ENCODE results near the gene VTA1.
"Not testable (repeated sequence)": the region's sequence is repeated elsewhere in the genome, so short reads cannot be mapped to it uniquely, and the experiment has no call there.

Gene VTA1

DNA sequence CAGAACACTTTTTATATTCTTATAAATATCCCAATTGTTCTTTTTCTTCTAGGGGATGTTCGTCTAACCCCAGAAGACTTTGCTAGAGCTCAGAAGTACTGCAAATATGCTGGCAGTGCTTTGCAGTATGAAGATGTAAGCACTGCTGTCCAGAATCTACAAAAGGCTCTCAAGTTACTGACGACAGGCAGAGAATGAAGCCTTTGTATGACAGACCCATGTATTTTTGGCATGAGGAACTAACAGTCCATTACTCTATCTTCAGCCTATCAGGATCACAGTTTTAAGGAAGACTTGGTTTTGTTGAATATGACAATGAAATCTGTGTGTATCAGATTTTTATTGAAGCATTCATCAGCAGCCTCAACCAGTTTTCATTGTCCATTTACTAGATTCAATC is 71.4 kb downstream of the VTA1 start:
- H3K4me3 ChIP-seq (replicated peaks; ENCODE audit: low read depth, low read length) = no peak overlapping the region
- no peak for DNase-seq (ENCODE audit: low read depth)
- TF ChIP-seq, protein P1, sequence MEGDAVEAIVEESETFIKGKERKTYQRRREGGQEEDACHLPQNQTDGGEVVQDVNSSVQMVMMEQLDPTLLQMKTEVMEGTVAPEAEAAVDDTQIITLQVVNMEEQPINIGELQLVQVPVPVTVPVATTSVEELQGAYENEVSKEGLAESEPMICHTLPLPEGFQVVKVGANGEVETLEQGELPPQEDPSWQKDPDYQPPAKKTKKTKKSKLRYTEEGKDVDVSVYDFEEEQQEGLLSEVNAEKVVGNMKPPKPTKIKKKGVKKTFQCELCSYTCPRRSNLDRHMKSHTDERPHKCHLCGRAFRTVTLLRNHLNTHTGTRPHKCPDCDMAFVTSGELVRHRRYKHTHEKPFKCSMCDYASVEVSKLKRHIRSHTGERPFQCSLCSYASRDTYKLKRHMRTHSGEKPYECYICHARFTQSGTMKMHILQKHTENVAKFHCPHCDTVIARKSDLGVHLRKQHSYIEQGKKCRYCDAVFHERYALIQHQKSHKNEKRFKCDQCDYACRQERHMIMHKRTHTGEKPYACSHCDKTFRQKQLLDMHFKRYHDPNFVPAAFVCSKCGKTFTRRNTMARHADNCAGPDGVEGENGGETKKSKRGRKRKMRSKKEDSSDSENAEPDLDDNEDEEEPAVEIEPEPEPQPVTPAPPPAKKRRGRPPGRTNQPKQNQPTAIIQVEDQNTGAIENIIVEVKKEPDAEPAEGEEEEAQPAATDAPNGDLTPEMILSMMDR (IDR thresholded peaks at IDR 0.05; ENCODE audit: low read length, missing control alignments) = no peak

DNA sequence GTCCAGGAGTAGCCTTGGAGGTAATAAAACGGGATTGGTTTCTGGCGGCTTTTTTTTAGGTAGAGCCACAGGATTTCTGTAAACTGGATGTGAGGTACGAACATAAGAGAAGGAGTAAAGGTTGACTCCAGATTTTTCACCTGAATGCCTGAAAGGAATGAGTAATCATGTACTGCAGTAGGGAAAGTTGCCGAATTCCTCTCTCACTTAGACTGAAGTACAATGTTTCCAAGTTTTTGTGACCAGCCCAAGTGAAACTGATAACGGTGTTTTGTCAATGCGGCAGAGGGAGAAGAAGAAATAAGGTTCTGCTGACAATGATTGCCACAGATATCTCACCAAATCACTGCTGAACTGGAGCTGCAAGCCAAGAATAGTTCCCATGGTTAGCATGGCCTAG is 75.0 kb downstream of the VTA1 start:
- no peak overlapping the region for H3K4me3 ChIP-seq (replicated peaks; ENCODE audit: low read depth, low read length)
- TF ChIP-seq, protein P1 (IDR thresholded peaks at IDR 0.05; ENCODE audit: low read length, missing control alignments) = no peak
- DNase-seq (ENCODE audit: low read depth) = no peak

DNA sequence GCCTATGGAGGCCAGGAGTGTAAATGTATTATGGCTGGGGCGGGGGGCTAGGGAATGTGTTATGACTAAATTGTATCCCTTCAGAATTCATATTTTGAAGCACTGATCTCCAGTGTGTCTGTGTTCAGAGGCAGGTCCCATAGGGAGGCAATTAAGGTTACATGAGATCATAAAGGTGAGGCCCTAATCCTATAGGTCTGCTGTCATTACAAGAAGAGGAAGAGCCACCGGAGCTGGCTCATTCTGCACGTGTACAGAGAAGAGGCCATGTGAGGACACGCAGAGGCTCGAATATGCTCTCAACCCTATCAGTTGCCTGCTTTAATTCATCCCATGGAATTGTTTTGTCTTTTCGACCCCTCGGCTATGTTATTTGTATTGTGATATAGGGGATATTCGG is 76.9 kb downstream of the VTA1 start:
- DNase-seq (ENCODE audit: low read depth) = no peak
- H3K4me3 ChIP-seq (replicated peaks; ENCODE audit: low read depth, low read length) = no peak overlapping the region
- TF ChIP-seq, protein P1 (IDR thresholded peaks at IDR 0.05; ENCODE audit: low read length, missing control alignments) = no peak

DNA sequence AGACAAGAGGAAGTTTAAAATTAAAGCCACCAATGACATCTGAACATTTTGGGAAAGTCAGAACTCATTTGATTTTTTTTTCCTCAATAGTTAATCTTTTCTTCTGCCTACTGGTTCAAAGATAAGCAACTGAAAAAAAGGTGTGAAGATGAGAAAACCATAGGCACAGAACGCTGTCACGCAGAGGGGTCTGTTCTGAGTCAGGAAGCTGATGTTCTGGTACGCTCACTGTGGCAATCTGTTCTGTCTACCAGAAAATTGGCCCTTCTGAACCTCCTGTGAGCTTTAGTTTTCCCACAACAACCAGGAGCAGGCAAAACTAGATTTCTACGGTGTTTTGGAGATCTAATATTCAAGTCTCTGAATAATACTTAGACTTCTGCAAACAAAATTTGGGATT is 78.1 kb downstream of the VTA1 start:
- H3K4me3 ChIP-seq (replicated peaks; ENCODE audit: low read depth, low read length) = no peak overlapping the region
- DNase-seq (ENCODE audit: low read depth) = no peak
- TF ChIP-seq, protein P1 (IDR thresholded peaks at IDR 0.05; ENCODE audit: low read length, missing control alignments) = no peak

DNA sequence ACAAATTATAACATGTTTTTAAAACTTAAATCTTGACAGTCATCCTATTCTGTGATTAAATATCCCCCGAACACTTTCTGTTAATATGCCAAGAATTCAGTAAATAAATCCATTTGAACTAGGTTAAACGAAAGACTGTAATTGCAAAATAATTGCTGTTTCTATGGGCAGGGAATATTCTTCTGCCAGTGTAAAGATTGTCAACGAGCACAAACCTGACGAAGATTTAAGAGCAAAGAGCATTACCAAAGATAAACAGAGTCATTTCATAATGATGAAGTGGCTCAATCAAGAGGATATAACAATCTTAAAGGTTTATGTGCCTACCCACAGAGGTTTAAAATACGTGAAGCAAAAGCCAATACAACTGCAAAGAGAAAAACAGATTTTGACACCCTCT is 78.5 kb downstream of the VTA1 start:
- no peak for DNase-seq (ENCODE audit: low read depth)
- TF ChIP-seq, protein P1 (IDR thresholded peaks at IDR 0.05; ENCODE audit: low read length, missing control alignments) = no peak
- H3K4me3 ChIP-seq (replicated peaks; ENCODE audit: low read depth, low read length) = no peak overlapping the region

DNA sequence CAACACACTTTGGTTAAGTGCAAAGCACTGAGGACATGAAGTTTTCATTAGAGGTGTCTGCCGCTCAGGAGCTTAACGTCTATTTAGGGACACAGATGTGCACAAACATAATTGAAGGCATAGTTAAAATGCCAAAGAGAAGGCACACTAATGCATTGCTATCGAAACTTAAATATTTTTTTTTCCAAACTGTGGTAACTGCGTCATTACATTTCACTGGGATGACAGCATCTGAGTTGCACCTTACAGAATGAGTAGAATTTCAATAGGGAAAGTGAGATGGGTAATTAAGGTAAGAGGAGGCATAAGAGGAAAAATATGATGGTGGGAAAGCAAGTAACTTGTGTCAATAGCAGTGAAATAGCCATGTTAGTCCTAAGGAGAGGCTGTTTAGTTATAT is 79.7 kb downstream of the VTA1 start:
- no peak overlapping the region for H3K4me3 ChIP-seq (replicated peaks; ENCODE audit: low read depth, low read length)
- TF ChIP-seq, protein P1 (IDR thresholded peaks at IDR 0.05; ENCODE audit: low read length, missing control alignments) = no peak
- no peak for DNase-seq (ENCODE audit: low read depth)

DNA sequence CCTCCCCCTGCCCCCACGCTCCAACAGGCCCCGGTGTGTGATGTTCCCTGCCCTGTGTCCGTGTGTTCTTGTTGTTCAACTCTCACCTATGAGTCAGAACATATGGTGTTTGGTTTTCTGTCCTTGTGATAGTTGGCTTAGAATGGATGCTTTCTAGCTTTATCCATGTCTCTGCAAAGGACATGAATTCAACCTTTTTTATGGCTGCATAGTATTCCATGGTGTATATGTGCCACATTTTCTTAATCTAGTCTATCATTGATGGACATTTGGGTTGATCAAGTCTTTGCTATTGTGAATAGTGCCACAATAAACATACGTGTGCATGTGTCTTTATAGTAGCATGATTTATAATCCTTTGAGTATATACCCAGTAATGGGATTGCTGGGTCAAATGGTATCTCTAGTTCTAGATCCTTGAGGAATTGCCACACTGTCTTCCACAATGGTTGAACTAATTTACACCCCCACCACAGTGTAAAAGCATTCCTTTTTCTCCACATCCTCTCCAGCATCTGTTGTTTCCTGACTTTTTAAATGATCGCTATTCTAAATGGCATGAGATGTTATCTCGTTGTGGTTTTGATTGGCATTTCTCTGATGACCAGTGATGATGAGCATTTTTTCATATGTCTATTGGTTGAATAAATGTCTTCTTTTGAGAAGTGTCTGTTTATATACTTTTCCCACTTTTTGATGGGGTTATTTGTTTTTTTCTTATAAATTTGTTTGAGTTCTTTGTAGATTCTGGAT is 82.6 kb downstream of the VTA1 start:
- not testable (repeated sequence) for DNase-seq (ENCODE audit: low read depth); H3K4me3 ChIP-seq (replicated peaks; ENCODE audit: low read depth, low read length)

Measured in fibroblast of pulmonary artery (primary cell).